ENCODE results near the gene PRR29.

PRR29 gene

GRCh38 chr17:63998050-63998720, at the start of gene PRR29:
TSS of gene PRR29 (plus strand) at chr17:63998351. CDS start at chr17:63998365, 14 bp downstream.
- DNase-seq = peak; percentile 77

- DNase-seq = no peak
Observed at GRCh38 chr17:63948521-63948920, 49.6 kb upstream of the PRR29 start.

GRCh38 chr17:63949576-63950250, 48.4 kb upstream of the PRR29 start:
- no peak for DNase-seq

GRCh38 chr17:63950940-63951907, 46.9 kb upstream of the PRR29 start:
- peak; percentile 52 for DNase-seq

GRCh38 chr17:63954402-63955063, 43.6 kb upstream of the PRR29 start:
- DNase-seq = peak; percentile 67

- no peak for DNase-seq
Observed at GRCh38 chr17:63955232-63955631, 42.9 kb upstream of the PRR29 start.

GRCh38 chr17:63955791-63956190, 42.4 kb upstream of the PRR29 start:
- DNase-seq = no peak

GRCh38 chr17:63956296-63956920, 41.7 kb upstream of the PRR29 start:
- DNase-seq = no peak

- DNase-seq = no peak
Observed at GRCh38 chr17:63960006-63960405, 38.1 kb upstream of the PRR29 start.

- DNase-seq = no peak
Observed at GRCh38 chr17:63960430-63960829, 37.7 kb upstream of the PRR29 start.

GRCh38 chr17:63961355-63962212, 36.6 kb upstream of the PRR29 start:
- DNase-seq = peak; percentile 67

- no peak for DNase-seq
Observed at GRCh38 chr17:63962298-63962744, 35.8 kb upstream of the PRR29 start.

GRCh38 chr17:63963123-63963522, 35.0 kb upstream of the PRR29 start:
- no peak for DNase-seq

GRCh38 chr17:63966646-63967264, 31.4 kb upstream of the PRR29 start:
- peak; percentile 24 for DNase-seq

- no peak for DNase-seq
Observed at GRCh38 chr17:63967953-63968352, 30.2 kb upstream of the PRR29 start.

- no peak for DNase-seq
Observed at GRCh38 chr17:63969278-63969677, 28.9 kb upstream of the PRR29 start.

- DNase-seq = no peak
Observed at GRCh38 chr17:63972796-63973195, 25.4 kb upstream of the PRR29 start, which contains the start of gene SCN4A. TSS of gene SCN4A (minus strand) at chr17:63972918. CDS start at chr17:63972841, 77 bp downstream.

GRCh38 chr17:63973247-63973646, 24.9 kb upstream of the PRR29 start:
- no peak for DNase-seq

- DNase-seq = no peak
Observed at GRCh38 chr17:63973930-63974593, 24.1 kb upstream of the PRR29 start.

- no peak for DNase-seq
Observed at GRCh38 chr17:63974594-63975192, 23.5 kb upstream of the PRR29 start.
